Inflammatory macrophage treated with lipopolysaccharide for 4 hours (primary cell): Measurements from ENCODE around the gene ERGIC2.
A peak's percentile ranks its signal among the peaks of the same experiment; 100 is the strongest.

Experiments used
- DNase-seq: peaks from one replicate; pipeline ENCODE4 v3.0.0-alpha.2; 2020

The ERGIC2 gene

DNA sequence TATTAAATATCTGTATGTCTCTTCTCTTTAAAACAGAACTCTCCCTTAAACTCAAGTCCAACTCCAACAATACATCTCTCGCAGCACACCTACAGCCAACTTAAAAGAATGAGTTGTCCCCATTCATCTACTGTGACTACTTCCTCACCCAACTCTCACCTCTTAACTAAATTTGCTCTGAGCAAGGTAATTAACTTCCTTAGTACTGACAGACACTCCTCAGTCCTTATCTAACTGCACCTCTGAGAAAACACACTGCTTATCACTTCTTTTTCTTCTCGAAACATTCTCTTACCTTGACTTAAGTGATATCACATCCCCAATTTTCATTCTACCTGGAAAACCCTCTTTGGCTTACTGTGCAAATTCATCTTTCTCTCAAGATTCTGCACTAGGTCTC lies 7.0 kb downstream of the ERGIC2 start:
- no peak for DNase-seq

DNA sequence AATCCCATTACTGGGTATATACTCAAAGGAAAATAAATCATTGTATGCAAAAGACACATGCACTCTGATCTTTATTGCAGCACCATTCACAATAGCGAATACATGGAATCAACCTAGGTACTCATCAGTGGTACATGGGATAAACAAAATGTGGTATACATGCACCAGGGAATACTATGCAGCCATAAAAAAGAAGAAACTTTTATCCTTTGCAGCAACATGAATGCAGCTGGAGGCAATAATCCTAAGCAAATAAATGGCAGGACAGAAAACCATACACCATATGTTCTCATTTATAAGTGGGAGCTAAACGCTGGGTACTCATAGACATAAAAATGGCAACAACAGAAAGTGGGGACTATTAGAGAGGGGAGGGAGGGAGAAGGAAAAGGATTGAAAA lies 15.9 kb downstream of the ERGIC2 start:
- DNase-seq = no peak

DNA sequence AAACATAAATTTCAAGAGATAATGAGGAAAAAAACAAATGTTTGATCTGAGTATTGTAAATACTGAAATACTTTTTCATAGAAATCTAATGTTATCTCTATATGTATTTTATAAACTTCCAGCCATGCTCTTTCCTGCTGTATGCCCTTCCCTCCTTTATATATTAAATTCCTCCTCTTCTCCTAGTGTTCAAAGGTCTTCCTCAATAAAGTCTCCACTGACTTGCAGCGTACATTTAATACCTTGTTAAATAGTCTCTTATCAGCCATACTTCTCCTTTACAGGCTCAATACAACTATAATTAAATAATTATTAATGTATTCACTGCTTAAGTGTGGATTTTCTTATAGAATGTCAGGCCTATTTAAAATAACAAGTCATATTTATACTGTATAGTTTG lies 26.0 kb downstream of the ERGIC2 start:
- no peak for DNase-seq

DNA sequence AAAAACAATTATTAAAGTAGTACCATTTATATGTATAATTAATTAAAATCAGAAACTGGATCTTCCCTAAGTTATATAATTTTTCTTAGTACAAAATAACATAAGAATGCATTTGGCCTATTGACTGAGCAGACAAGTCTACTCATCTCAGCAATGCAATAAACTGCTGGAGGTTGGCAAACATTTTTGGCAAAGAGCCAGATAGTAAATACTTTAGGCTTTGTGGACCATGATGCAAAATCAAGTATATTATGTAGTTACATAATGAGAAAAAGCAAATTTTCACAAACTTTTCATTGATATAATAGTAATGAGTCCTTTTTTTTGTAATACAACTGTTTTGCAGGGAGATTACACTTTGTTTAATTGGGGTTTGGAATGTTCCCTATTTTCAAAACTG lies 30.9 kb downstream of the ERGIC2 start:
- no peak for DNase-seq

DNA sequence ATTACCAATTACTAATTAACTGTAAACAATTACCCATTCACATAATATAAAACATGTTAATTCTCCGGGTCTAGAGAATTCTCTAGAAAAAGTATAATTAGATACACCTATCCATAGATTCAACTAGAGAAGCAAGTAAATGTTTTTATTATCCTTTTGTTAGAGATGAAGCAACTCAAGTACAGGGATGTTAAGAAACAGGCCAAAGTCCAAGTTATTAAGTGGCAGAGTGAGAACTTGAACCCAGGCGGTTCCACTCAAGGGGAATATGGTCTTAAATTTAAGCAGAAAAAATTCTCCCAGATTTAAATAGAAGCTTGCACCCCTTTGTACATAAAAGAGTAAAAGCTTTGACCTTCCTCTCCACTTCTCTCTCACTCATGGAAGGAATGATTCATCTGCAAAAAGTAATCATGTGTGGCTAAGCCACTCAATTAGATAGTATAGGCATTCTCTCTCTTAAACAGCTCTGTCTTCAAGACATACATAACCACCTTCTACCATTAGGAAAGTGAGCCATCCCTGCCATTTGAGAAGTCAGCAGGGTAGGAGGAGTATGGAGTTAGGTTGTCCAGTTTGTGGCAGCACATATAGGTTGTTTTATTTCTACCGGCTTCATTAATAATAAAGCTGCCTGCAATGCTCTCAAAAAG lies 34.1 kb downstream of the ERGIC2 start:
- no peak for DNase-seq

DNA sequence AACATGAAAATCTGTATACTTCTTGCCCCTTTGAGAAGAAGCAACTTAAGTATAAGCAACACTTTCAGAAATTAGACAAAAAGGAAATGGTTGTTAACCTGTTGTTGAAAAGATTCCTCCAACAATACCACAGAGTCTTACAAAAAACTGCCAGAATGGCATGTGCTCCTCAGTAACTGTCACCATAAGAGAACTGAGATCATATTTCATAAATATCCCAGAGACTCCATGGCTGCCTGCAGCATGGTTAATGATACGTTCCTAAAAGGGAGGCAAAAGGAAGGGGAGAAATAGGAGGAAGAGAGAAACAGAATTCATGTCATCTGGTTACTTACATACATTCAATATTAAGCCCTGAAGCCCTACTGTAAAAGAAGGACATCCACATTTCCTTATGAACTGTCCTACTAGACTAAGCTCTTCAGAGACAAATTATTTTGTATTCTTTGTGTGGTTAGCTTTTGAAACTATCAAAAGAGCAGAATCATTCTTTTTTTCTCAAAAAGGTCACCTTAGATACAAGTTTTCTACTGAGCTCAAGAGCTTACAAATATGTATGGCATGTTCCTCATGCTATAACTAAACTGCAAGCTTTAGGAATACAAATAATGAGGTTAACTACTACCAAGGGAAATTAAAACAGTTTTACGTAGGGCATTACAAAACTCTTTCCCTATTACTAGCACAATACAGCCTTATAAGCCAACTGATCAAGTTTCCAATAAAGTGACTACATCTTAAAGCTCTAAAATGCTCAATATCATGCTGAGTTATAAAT lies 37.8 kb downstream of the ERGIC2 start:
- DNase-seq = no peak

DNA sequence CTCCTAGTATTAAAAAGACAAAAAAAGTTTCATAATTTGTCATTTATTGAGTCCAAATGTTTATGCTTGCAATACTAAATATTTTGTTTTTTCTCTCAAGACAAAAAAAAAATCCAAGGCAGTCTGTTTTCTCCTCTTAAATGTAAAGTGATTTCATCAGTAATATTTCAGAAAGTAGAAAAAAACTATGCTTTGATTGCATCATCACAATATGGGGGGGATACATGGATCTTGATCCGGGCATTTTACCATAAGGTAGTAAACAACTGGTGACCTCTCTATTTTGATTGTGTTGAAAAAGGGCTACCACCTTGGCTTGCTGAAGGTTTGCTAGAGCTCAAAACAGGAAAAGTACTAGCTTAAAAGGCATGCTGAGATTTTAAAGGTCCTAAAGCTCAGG lies 43.6 kb downstream of the ERGIC2 start:
- no peak for DNase-seq

DNA sequence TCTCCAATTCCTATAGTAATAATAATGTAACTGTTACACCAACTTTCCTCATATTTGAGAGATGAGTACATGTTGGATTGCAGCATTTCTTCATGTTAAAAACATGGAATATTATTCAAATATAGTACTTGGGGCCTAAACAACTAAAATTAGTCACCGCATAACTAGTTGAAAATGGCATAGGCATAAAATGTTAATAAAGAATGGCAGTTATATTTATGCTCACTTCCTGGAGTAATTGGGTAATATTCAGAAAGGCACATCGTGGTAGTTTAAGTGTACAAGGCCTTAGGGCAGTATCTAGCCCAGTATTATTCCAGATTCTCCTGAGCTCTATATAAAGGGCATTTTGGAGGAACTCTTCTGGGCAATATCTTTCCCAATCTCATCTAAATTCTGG lies 46.0 kb downstream of the ERGIC2 start:
- no peak for DNase-seq

DNA sequence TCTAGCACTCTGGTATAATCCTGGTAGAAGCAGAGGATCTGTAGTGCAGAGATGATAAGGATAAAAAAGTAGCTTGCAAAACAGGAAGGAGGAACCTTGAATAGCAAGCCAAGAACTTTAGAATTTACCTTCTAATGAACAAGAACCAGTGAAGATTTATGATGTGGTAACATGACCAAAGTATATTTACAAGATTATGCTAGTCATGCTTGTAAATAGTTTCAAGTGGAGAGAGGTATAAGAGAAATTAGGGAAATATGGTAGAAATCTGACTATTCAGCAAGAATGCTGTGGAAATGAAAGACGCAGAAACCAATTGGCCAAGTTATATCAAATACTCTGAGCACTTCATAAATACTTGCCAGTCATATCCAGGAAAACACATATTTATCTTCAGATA lies 47.8 kb downstream of the ERGIC2 start:
- DNase-seq = no peak

DNA sequence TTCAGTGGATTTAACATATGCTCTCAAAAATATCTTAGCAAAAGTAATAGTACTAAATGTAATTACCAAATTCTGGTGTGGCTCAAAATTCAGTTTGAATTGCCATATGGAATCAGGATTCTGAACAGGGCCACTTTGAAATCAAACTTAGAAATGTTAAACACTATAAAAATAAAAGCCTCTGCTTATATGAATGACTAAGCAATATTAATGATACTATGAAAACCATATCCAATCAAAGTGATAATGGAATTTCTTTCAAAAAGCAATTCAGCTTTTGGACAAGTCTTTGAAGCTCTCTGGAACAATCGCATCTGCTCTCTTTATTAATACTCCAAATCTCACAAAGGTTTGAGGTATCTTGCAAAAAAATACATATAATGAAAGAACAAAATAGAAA lies 51.6 kb downstream of the ERGIC2 start:
- DNase-seq = no peak

DNA sequence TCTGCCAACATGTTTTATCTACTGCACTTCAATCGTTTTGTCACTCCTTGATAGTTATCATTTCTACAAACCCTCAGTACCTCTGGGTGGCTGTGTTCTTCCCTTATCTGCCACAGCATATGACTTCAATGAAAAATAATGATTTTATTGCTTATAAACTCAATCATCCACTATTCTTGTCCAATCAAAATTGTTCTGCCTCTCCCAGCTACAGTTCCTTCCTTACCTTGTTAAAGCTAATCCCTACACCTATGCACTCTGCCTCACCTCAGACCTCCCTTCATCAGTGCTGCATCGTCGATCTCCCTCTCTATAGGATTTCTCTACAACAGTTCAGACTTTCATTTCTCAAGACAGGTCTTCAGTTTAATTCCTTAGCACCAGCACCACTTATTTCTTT lies 58.8 kb downstream of the ERGIC2 start:
- no peak for DNase-seq

DNA sequence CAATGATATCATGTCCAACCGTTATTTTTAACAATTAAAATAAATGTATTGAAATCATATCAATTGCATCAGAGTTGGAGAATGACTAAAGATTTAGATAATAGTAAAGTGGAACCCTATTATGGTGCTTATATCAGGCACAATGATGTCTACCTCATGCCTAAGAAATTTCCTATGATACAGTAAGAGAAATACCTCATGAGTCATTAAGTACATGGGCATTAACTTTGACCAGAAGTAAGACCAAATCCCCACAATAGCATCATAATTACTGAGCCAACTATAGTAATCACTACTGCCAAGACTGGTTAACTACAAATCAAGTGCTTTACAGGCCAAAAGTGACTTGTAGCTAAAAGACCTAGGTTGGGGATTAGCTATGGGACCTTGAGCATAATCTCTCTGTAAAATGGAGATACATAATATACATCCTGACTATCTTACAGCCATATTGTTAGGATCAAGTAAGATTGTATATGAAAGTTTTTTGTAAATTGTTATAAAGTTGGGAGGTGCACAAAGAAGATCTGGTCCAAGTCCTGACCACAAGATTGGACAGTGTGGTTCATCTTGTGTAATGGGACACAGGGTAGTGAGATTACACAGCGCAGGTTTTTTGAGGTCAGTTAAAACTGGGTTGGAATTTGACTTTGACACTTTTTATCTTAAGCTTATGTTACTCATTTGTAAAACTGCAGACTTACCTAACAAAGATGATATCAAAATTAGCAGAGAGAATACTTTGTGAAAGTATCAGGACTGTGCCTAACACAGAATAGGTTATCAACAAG lies 60.5 kb downstream of the ERGIC2 start:
- DNase-seq = peak; percentile 5

DNA sequence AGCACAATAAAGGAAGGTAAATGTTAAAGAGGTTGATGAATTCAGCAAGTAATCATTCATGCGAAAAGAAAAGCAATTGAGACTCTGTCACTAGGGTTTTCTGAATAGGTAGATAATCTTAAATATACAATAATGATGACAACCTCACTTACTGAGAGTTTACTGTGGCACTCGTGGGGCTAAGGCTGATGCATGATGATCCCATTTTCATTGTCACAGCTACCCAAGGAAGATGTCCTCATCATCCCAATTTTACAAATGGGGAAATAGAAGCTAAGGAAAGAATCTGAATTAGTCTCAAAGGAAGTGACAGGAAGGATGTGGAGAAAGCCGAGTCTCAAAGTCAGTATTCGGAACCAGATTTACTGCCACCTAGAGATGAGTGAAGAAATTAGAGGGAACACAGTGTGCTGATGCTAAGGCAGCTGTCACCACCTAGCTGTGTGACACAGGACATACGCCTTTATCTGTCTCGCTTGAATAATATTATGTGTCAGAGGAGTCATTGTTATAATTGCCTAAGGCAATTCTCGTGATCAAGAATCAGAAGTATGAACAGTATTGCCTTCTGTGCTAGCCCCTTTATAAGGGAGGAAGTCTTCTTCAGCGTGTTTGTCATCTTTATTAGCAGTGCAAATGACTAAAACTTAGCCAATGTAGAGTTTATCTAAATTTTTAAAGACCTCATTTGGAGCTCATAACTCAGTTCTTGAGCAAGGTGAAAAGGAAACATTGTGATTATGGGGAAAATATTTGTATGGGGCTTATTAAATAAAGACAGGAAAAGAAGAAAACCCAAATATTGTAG lies 63.2 kb downstream of the ERGIC2 start:
- DNase-seq = peak; percentile 88

DNA sequence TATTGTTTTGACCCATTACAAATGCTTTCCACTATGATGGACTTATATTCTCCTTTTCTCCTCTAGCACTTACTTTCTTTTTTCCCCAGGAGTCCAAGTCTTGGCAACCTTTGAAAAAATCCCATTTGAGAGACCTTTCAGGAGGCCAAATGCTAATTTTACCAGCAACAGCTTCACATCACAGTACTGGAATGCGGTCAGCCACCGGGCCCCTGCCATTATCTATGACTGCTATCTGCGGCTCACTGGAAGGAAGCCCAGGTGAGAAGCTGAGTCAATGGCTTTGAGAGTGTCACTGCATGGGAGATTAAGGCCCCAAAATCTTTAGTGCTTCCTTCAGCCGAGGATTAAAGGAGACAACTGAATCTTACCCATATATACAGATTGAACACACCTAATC lies 64.2 kb downstream of the ERGIC2 start:
- no peak for DNase-seq

DNA sequence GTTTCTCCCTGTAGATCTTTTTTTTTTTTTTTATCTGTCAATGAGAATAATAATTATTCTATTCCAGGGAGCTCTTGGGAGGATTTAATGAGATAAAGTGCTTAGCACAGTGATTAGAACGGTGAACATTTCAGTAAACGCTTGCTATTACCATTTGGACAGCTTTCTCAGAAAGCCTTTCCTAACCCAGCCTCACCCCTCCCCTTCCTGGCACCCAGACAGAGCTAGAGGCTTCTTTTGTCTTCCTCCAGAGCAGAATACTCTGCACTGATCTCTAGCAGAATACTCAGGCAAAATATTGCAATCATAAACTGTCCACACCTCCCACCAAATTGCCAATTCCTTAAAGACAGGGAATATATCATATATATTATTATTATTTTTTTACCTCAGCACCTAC lies 66.6 kb downstream of the ERGIC2 start:
- no peak for DNase-seq

DNA sequence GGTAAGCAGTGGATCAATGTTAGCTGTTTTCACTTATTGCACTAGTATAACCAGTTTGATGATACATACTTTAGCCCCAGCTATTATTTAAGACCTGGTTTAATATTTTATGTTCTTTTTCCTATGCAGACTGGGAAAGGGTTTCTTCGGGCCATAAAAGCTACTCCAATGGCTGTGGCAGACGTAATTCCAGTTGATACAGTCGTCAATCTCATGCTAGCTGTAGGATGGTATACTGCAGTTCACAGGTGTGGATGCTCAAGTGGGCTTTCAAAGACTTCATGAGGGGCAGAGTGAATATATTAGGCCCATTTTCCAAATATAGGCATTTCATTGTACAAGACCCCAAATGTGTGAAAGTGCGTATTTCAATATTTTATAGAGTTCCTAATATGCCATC lies 70.1 kb downstream of the ERGIC2 start:
- DNase-seq = no peak

DNA sequence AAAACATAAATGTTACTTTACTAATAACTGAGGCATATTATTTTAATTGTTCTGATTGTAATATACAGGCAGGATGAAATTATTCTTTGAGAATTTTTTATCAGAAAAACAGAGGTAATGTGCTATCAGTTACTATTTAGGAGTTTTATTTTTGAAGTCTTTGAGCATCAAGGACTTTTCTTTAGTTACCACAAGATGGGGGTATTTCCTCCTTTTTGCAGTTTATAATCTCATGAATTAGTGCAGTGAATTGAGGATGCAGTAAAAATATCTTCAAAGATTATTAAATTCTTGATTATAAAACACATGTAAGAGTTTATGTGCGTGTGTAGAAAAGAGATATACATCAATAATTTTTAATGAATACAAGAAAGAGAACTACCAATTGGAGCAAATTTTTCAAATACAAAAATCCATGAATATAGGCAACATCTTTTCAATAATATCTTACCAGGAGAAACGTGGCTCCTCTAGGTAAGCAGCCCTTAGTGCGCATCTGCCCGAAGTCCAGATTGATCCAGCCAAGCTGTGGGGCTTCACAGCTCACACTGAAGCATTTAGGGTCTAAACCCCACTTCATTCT lies 71.6 kb downstream of the ERGIC2 start:
- DNase-seq = no peak

DNA sequence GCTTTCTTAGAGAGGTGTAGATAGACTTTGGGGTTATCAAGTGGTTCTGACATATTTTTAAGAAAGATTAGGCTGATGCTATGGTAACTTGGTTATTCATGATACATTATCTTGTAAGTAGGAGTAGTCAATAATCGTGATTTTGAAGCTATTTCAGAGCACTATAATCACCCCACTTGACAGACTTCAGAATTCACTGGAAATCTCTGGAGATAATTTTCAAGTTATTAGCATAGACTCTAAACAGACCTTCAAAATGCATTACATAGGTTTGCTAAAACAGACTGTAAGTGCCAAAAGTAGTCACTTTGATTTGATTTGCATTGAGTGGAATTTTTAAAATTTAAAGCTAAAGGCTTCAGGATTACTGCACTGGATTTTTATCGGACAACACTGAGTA lies 74.3 kb downstream of the ERGIC2 start:
- no peak for DNase-seq

DNA sequence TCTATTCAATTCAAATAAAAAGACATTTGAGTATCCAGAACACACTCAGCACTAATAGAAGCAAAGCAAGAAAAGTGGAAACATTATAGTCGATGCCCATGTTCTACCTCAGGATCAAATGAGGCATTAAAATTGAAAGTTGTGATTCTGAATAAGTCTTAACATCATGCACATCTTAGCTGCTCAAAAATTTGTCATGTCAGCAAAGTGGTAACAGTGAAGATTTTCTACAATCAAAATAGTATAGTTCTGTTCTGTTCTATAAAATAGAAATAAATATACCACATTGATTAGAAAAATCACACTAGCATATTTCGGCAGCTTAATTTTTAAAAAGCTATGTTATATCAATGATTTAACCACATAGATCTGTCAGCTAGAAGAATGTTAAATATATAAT lies 74.7 kb downstream of the ERGIC2 start:
- DNase-seq = no peak

DNA sequence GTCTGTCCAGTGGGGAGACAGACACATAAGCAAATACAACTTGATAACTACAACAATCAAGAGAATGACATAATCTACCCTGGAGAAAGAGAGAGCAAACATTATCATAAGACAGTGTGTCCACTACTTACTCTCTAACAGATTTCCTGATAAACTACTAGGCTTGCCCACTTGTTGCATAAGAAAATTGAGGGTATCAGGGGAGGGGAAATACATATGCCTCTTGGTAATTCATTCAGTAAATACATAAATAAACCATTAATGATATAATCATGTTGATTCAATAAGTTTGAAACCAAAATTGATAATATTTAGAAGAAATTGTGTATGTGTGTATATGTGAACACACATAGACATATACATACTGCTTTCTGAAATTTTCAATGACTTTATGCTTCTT lies 76.6 kb downstream of the ERGIC2 start:
- no peak for DNase-seq

DNA sequence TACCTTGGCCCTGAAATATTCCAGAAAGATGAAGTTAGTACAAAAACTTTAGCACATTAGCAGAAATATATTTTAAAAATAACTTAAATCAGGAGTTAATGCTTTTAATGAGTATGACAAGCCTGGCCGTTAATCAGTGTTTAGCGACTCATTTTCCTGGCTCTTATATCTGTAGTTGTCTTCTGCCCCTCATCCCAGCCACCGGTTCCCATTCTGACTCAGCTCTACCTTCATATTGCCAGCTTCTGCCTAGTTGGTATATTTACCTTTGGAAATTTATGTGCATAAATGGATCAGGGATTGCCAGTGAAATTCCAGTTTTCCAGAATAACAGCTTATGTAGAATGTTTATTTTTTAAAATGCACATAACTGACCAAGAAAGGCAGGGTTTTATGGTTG lies 79.9 kb downstream of the ERGIC2 start:
- no peak for DNase-seq

DNA sequence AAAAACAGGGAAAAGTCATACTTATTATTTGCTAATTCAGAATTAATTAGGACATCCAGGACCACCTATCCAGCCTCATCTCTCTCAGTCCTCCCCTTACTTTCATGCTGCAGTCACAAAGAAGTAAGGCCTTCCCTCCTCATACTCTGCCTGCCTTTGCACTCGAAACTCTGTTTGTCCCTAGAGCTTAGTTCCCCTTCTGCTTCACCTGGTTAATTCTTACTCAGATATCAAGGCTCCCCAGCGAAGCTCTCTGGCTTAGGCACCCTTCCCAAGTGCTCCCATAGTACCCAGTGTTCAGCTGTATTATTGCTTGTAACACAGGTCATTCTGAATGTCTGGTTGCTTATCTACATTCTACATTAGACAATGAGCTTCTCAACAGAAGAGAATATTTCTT lies 81.3 kb downstream of the ERGIC2 start:
- DNase-seq = peak; percentile 17

DNA sequence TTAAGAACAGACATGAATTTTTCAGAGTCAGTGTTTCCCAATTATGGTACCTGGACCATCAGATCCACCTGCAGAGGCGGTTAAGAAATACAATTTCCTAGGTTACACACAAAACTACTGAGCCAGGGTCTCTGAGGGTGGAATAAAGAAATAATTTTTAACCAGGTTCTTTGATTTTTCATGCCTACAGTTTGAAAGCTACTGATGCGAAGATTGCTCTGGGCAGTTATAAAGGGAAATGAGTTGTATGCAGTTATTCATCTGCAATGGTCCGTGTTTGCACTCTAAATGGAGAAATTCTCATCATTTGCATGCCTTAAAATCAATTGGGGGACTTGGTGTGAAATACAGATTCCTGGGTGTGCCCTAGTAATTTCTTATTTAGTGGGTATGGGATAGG lies 89.7 kb downstream of the ERGIC2 start:
- DNase-seq = no peak
